ENCODE results near the gene SRSF10.

Gene SRSF10

GRCh38 chr1:23914921-23915320 is 65.2 kb downstream of the SRSF10 start:
- in situ Hi-C loops (cut with MboI; ENCODE audit: low sequenced_read_pairs) = loop anchor here (10.0 kb wide), 1 partner anchor 110 kb away; the partner anchor contains the start of gene GALE

Measured in HL-60/S4 treated with retinoic acid at 250 ng/mL for 4 days and 3 days (cell line).